Measurements from ENCODE around the gene MCC.

GRCh38 chr5:113039229-113039933, 448.9 kb downstream of the MCC start:
- TF ChIP-seq NR1H2 (CRISPR knock-in tag; IDR thresholded peaks at IDR 0.05) (no peak), CTCF (IDR thresholded peaks at IDR 0.05) (no peak), HMGXB4 (CRISPR knock-in tag; IDR thresholded peaks at IDR 0.05) (no peak), ZNF263 (CRISPR knock-in tag; IDR thresholded peaks at IDR 0.05; ENCODE audit: low read depth) (no peak), USF2 (CRISPR knock-in tag; IDR thresholded peaks at IDR 0.05) (no peak), NR2C2 (CRISPR knock-in tag; IDR thresholded peaks at IDR 0.05) (no peak), FOXP1 (CRISPR knock-in tag; IDR thresholded peaks at IDR 0.05; ENCODE audit: borderline replicate concordance) (no peak), ESRRA (CRISPR knock-in tag; IDR thresholded peaks at IDR 0.05; ENCODE audit: borderline replicate concordance) (no peak), CBFB (CRISPR knock-in tag; IDR thresholded peaks at IDR 0.05; ENCODE audit: low read depth) (no peak), ATF3 (CRISPR knock-in tag; conservative IDR thresholded peaks at IDR 0.05) (no peak), GTF2I (CRISPR knock-in tag; conservative IDR thresholded peaks at IDR 0.05) (no peak), MXD4 (CRISPR knock-in tag; IDR thresholded peaks at IDR 0.05; ENCODE audit: borderline replicate concordance) (no peak), STAT6 (CRISPR knock-in tag; conservative IDR thresholded peaks at IDR 0.05; ENCODE audit: low read depth) (no peak), TEAD4 (CRISPR knock-in tag; IDR thresholded peaks at IDR 0.05) (no peak)
